ENCODE data around the gene CAAP1.

CAAP1 gene

GRCh38 chr9:26802921-26803320 is 89.7 kb downstream of the CAAP1 start:
- TF ChIP-seq, protein P1, sequence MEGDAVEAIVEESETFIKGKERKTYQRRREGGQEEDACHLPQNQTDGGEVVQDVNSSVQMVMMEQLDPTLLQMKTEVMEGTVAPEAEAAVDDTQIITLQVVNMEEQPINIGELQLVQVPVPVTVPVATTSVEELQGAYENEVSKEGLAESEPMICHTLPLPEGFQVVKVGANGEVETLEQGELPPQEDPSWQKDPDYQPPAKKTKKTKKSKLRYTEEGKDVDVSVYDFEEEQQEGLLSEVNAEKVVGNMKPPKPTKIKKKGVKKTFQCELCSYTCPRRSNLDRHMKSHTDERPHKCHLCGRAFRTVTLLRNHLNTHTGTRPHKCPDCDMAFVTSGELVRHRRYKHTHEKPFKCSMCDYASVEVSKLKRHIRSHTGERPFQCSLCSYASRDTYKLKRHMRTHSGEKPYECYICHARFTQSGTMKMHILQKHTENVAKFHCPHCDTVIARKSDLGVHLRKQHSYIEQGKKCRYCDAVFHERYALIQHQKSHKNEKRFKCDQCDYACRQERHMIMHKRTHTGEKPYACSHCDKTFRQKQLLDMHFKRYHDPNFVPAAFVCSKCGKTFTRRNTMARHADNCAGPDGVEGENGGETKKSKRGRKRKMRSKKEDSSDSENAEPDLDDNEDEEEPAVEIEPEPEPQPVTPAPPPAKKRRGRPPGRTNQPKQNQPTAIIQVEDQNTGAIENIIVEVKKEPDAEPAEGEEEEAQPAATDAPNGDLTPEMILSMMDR (IDR thresholded peaks at IDR 0.05; ENCODE audit: low read depth, low read length) = no peak
- DNase-seq (ENCODE audit: extremely low read depth, low read depth) = no peak

- DNase-seq (ENCODE audit: extremely low read depth, low read depth) = no peak
- TF ChIP-seq, protein P1 (IDR thresholded peaks at IDR 0.05; ENCODE audit: low read depth, low read length) = no peak
Observed at GRCh38 chr9:26801772-26802171, 90.8 kb downstream of the CAAP1 start.

GRCh38 chr9:26800322-26800721 is 92.3 kb downstream of the CAAP1 start:
- no peak for DNase-seq (ENCODE audit: extremely low read depth, low read depth)
- TF ChIP-seq, protein P1 (IDR thresholded peaks at IDR 0.05; ENCODE audit: low read depth, low read length) = no peak

DNA sequence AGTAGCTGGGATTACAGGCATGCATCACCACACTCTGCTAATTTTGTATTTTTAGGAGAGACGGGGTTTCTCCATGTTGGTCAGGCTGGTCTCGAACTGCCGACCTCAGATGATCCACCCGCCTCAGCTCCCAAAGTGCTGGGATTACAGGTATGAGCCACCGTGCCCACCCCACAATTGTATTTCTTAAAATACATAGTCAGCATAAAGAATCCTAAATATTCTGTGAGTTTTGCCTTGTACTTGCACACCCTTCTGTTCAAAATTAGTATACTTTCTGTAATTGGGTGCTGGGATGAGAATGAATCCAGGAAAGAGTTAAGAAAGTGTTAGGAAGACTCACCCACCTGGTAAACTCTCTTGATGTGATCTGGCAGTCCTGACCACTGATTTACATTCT is 101.3 kb downstream of the CAAP1 start:
- TF ChIP-seq, protein P1 (IDR thresholded peaks at IDR 0.05; ENCODE audit: low read depth, low read length) = no peak
- DNase-seq (ENCODE audit: extremely low read depth, low read depth) = no peak

Data from AG09319 (cell line).